GM21529 (cell line): ENCODE results near the gene STK38L.

ENCODE experiments used
- ATAC-seq: cut with Tn5 transposase; IDR thresholded peaks from one replicate; pipeline ENCODE4 v1.9.1; 2021; ENCODE audit not compliant: unreplicated experiment

STK38L gene

GRCh38 chr12:27309293-27309994 lies 65.4 kb downstream of the STK38L start:
- peak; percentile 72 for ATAC-seq

DNA sequence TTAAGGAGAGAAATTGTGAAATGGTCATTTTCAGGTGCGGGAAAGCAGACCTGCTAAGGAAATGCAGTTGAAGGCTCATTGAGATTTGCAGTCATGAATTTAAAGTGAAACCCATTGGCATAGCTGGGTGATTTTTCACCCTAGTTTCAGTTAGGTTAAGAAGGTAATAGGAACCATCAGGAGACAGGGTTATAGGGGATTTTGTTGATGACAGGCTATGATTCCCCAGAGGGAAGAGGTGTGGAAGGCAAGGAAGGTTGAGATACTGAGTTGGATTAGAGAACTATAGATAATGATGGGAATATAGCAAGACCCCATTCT lies 65.9 kb downstream of the STK38L start:
- ATAC-seq = no peak

DNA sequence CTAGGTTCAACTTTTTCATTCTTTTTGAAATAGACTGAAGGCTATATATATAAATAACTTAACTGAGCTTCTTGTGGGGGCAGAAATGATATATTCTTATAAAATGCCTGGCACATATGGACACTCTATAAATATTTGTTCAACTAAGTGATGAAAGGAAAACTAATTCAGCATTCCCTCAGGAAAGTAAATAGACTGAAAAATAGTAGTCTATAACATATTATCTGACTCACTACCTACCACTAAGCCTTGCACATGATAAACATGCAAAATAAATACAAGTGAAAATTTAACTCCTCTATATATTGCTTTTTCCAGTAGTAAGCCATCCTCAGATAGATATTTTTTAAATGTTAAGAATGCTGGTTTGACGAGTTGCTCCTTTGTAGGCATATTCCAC lies 72.9 kb downstream of the STK38L start:
- no peak for ATAC-seq

- no peak for ATAC-seq
Observed at GRCh38 chr12:27319409-27319808, 75.3 kb downstream of the STK38L start.

GRCh38 chr12:27319848-27320247 lies 75.8 kb downstream of the STK38L start:
- ATAC-seq = no peak

DNA sequence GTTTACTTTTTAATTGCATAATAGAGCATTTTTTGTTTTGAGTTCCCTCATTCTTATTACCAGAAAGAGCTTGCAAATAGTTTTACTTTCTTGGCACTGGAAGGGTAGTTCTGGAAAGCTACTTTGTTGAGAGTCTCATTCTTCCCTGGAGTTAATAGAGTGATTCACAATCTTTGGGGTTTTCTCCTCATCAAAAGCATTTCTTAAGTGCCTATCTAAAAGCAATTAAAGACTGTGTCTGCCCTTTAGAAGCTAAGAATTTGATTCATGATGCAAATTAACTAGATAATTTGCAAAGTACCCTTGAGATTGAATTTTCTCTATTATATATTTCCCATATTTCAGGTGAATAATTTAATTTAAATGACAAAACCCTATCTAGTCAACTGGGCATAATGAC lies 80.4 kb downstream of the STK38L start:
- ATAC-seq = no peak

- no peak for ATAC-seq
Observed at GRCh38 chr12:27330846-27331245, 86.8 kb downstream of the STK38L start.

DNA sequence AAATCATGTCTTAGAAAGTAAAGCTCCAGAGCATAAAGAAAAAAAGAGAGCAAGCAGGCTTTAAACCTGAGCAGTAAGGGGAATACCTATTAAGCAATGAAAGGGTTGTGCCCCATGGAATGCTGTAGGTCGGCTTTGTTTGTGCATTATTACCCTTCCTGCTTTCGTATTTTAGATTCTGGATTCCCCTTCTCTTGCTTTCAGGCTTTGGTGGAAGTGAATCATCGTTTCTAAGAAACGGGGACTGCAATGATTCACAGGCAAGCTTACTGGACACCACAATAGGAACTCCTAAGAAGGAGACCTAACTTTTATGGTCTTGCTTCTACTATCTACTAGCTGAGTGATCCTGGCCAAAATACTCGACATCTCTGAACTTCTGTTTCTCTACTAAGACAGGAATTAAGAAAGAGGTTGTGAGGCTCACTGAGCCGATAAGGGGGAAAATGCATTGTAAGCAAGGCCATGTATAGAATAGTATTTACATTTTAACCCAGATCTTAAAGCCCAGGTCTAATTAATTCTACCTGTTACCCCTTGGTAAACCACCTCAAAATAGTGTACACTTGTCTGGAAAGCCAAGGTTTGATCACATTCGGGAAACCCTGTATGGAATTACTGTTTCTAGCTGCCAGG lies 87.3 kb downstream of the STK38L start:
- peak; percentile 49 for ATAC-seq

GRCh38 chr12:27331927-27332324 lies 87.8 kb downstream of the STK38L start:
- ATAC-seq = no peak

GRCh38 chr12:27332407-27332713 lies 88.3 kb downstream of the STK38L start:
- ATAC-seq = no peak

GRCh38 chr12:27332714-27333402 lies 88.8 kb downstream of the STK38L start, which contains the start of gene BMAL2:
Gene BMAL2, plus strand, starts transcription at chr12:27332836. Its CDS starts 237 bp downstream, at chr12:27333073.
- ATAC-seq = peak; percentile 36

DNA sequence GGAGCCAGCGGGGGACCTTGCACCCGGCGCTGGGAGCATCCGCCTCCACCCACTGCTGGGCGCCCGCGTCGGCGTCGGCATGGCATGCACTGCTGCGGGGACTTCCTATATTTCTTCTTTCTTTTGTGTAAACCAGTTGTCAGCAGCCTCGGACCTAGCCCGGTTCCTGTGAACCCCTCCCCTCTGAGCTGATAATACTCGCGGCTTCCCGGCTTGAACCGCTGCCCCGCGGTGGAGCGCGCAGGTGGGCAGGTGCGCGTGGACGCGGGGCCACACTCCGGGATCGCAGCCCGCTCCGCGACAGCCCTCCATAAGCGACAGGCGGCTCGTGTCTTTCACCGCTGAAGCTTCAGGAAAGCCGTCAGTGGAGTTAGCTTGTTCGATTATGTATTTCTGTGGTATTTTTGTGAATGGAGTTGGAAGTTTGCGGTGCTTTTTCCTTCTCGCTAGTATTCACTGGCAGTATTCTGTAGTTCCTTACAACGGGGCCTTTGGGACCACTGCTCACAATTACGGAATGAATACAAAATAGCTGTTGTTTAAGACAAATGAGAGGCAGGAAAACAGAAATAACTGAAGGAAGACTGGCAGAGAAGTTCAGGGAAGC lies 89.4 kb downstream of the STK38L start:
- peak; percentile 17 for ATAC-seq

GRCh38 chr12:27334042-27334720 lies 90.1 kb downstream of the STK38L start:
- ATAC-seq = peak; percentile 14

DNA sequence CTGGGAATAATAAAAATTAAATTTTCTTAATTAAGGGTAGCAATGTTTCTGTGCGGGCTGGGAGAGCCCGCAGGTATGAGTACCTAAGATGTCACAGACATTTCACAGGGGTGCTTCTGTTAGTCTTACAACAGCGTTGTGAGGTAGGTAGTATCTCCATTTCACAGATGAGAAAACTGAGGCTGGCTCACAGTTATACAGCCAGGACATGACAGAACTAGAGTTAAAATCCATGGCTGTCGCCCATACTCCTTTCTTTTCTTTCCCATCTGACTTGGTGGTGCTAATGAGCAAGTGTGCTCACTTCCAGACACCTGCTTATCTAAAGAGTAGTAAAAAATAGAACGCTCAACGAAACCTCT lies 90.6 kb downstream of the STK38L start:
- no peak for ATAC-seq

GRCh38 chr12:27335364-27336281 lies 91.5 kb downstream of the STK38L start:
- no peak for ATAC-seq

DNA sequence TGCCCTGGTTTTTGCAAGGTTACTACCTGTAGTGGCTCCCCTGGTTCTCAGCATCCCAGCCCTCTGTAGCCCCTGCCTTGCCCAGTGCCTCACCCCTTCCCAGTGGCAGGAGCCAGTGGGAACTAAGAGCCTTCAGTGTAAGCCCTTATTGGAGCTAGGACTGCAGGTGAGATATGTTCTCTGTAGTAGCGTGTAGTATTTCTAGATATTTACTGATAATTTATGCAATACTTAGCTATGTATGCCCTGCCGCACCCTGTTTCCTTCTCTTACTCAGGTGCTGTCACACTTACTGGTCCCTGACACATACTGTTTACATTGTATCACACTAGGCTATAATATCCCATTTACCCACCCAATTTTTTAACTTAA lies 92.2 kb downstream of the STK38L start:
- ATAC-seq = no peak

DNA sequence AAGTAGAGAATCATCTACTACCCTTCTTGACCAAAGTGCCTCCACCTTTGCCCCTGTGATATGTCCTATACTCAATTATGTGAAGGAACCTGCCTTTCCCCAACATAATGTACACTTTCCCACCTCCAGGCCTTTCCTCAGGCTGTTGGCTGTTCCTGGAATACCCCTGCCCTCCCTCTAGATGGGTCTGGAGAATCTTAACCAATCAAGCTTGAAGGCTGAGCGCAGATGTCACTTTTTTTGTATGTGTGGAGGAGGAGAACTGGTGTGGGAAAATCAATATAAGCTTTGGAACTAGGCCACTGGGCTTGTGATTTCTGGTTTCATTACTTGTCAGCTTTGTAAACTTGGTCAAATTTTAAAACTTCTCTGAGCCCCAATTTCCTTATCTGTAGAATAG lies 93.3 kb downstream of the STK38L start:
- no peak for ATAC-seq

- peak; percentile 34 for ATAC-seq
Observed at GRCh38 chr12:27338473-27338872, 94.4 kb downstream of the STK38L start.

- ATAC-seq = no peak
Observed at GRCh38 chr12:27340971-27341370, 96.9 kb downstream of the STK38L start.

- no peak for ATAC-seq
Observed at GRCh38 chr12:27342536-27342935, 98.5 kb downstream of the STK38L start.
